ENCODE data around the gene FGFR4. TPM values are rescaled to one million over a fixed set of nuclear protein-coding genes. Genes with fewer than 3 reads are reported as not detected.

Gene FGFR4
- total RNA-seq, 1 donor from 2014 or later = 2.4 TPM

GRCh38 chr5:177070536-177071191 is 16.1 kb upstream of the FGFR4 start:
- H3K9me3 Mint-ChIP-seq = no peaks in the 10 kb centered on the region
- no peak for DNase-seq
- H3K27me3 Mint-ChIP-seq = no peaks in the 10 kb centered on the region
- H3K36me3 Mint-ChIP-seq (ENCODE audit: low read depth) = peaks cover 13% of the 10 kb centered on the region
- no peak overlapping the region for H3K4me3 Mint-ChIP-seq
- intact Hi-C loops (cut with micrococcal nuclease) = no loop called here
- H3K27ac Mint-ChIP-seq = no peak overlapping the region
- H3K4me1 Mint-ChIP-seq = peaks cover 3% of the 10 kb centered on the region

- intact Hi-C loops (cut with micrococcal nuclease) = loop anchor here (2.0 kb wide), 1 partner anchor 39 kb away; no protein-coding TSS in a partner anchor
- DNase-seq = peak; percentile 92
These were observed 14.9 kb upstream of the FGFR4 start for GRCh38 chr5:177071666-177072385.

DNA sequence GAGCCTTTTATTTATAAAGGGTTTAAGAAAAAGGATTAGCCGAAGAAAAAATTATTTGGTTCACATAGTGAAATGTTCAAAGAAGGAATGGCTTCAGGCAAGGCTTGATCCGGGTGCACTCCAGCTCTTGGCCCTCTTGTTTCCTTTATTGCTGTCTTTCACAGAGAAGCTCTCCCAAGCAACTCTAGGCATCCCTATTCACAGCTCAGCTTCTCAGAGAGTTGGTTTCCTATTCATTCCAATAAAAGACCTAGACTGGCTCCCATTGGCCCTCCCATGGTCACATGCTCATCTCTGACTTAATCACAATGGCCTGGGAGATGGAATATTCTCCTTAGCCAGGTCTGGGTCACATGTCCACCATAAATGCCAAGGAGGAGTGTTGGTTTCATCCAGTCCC is 9.4 kb upstream of the FGFR4 start:
- H3K27ac Mint-ChIP-seq = no peak overlapping the region

More at GRCh38 chr5:177071666-177072385, 14.9 kb upstream of the FGFR4 start:
- H3K4me1 Mint-ChIP-seq = peaks cover 3% of the 10 kb centered on the region
- H3K27me3 Mint-ChIP-seq = no peaks in the 10 kb centered on the region
- no peaks in the 10 kb centered on the region for H3K9me3 Mint-ChIP-seq
- no peak overlapping the region for H3K27ac Mint-ChIP-seq
- H3K4me3 Mint-ChIP-seq = no peak overlapping the region
- H3K36me3 Mint-ChIP-seq (ENCODE audit: low read depth) = peaks cover 13% of the 10 kb centered on the region

DNA sequence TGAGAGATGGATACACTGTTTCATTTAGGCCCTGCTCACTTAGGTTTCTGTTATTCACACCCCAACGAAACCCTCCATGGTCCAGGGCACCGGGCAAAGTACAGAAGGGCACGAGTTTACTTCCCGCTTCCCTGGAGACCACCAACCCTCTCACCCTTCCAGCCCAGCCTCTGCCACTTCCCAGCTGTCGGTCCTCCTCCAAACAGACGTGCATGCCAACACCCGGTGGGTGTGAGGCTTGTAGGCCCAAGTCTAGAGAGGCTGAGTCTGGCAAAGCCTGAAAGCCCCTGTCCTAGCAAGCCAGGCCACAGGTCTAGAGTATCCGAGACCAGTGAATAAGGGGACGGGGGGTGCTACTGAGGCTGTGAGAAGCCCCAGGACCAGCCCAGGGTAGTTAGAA is 7.1 kb upstream of the FGFR4 start:
- Mint-ChIP-seq H3K27ac (no peak overlapping the region), H3K4me1 (no peaks in the 10 kb centered on the region), H3K4me3 (no peak overlapping the region), H3K27me3 (peaks cover 9% of the 10 kb centered on the region), H3K36me3 (ENCODE audit: low read depth) (peaks cover 1% of the 10 kb centered on the region), H3K9me3 (no peaks in the 10 kb centered on the region)
- no peak for DNase-seq
- intact Hi-C loops (cut with micrococcal nuclease) = no loop called here

More for the DNA sequence above, 9.4 kb upstream of the FGFR4 start:
- no peaks in the 10 kb centered on the region for H3K9me3 Mint-ChIP-seq
- DNase-seq = no peak
- no peak overlapping the region for H3K4me3 Mint-ChIP-seq
- no peaks in the 10 kb centered on the region for H3K27me3 Mint-ChIP-seq
- intact Hi-C loops (cut with micrococcal nuclease) = no loop called here
- H3K36me3 Mint-ChIP-seq (ENCODE audit: low read depth) = peaks cover 8% of the 10 kb centered on the region
- no peaks in the 10 kb centered on the region for H3K4me1 Mint-ChIP-seq

- H3K27ac Mint-ChIP-seq = no peak overlapping the region
- H3K4me3 Mint-ChIP-seq = no peak overlapping the region
- intact Hi-C loops (cut with micrococcal nuclease) = no loop called here
- no peaks in the 10 kb centered on the region for H3K4me1 Mint-ChIP-seq
- H3K27me3 Mint-ChIP-seq = peaks cover 14% of the 10 kb centered on the region
- no peaks in the 10 kb centered on the region for H3K9me3 Mint-ChIP-seq
- peaks cover 1% of the 10 kb centered on the region for H3K36me3 Mint-ChIP-seq (ENCODE audit: low read depth)
- DNase-seq = no peak
These were observed 6.5 kb upstream of the FGFR4 start for GRCh38 chr5:177080265-177080664.

GRCh38 chr5:177081859-177082258 is 4.9 kb upstream of the FGFR4 start:
- intact Hi-C loops (cut with micrococcal nuclease) = no loop called here
- Mint-ChIP-seq H3K27me3 (peaks cover 18% of the 10 kb centered on the region), H3K9me3 (no peaks in the 10 kb centered on the region), H3K4me3 (no peak overlapping the region), H3K27ac (no peak overlapping the region), H3K4me1 (peaks cover 5% of the 10 kb centered on the region), H3K36me3 (ENCODE audit: low read depth) (no peaks in the 10 kb centered on the region)
- DNase-seq = no peak

DNA sequence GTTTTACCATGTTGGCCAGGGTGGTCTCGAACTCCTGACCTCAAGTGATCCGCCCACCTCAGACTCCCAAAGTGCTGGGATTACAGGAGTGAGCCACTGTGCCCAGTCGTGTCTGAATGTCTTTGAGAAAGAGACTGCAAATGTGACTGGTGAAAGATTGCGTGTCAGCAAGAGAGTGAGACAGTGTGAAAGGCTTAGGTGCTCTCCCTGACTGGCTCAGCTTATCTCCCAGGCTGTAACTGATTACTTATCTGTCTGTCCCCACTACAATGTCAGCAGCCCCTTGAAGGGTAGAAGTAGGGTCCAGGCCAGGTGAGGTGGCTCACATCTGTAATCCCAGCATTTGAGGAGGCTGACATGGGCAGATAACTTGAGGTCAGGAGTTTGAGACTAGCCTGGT is 3.4 kb upstream of the FGFR4 start:
- no peaks in the 10 kb centered on the region for H3K36me3 Mint-ChIP-seq (ENCODE audit: low read depth)
- intact Hi-C loops (cut with micrococcal nuclease) = no loop called here
- DNase-seq = no peak
- peaks cover 25% of the 10 kb centered on the region for H3K27me3 Mint-ChIP-seq
- peaks cover 7% of the 10 kb centered on the region for H3K4me1 Mint-ChIP-seq
- no peak overlapping the region for H3K27ac Mint-ChIP-seq
- H3K9me3 Mint-ChIP-seq = no peaks in the 10 kb centered on the region
- no peak overlapping the region for H3K4me3 Mint-ChIP-seq

- Mint-ChIP-seq H3K27me3 (peaks cover 33% of the 10 kb centered on the region), H3K4me1 (peaks cover 7% of the 10 kb centered on the region), H3K4me3 (no peak overlapping the region), H3K27ac (no peak overlapping the region), H3K36me3 (ENCODE audit: low read depth) (no peaks in the 10 kb centered on the region), H3K9me3 (no peaks in the 10 kb centered on the region)
- DNase-seq = no peak
- intact Hi-C loops (cut with micrococcal nuclease) = no loop called here
These were observed 2.5 kb upstream of the FGFR4 start for GRCh38 chr5:177084175-177084574.

GRCh38 chr5:177085985-177086653 is 596 bp upstream of the FGFR4 start:
- intact Hi-C loops (cut with micrococcal nuclease) = no loop called here
- H3K27me3 Mint-ChIP-seq = peaks cover 36% of the 10 kb centered on the region
- peak overlapping the region; percentile 71 for H3K4me3 Mint-ChIP-seq
- no peak overlapping the region for H3K27ac Mint-ChIP-seq
- H3K36me3 Mint-ChIP-seq (ENCODE audit: low read depth) = no peaks in the 10 kb centered on the region
- H3K9me3 Mint-ChIP-seq = no peaks in the 10 kb centered on the region
- peak; percentile 82 for DNase-seq
- peaks cover 7% of the 10 kb centered on the region for H3K4me1 Mint-ChIP-seq

GRCh38 chr5:177087398-177088005 is 787 bp downstream of the FGFR4 start:
- no peaks in the 10 kb centered on the region for H3K9me3 Mint-ChIP-seq
- peaks cover 36% of the 10 kb centered on the region for H3K27me3 Mint-ChIP-seq
- no peak for DNase-seq
- peaks cover 7% of the 10 kb centered on the region for H3K4me1 Mint-ChIP-seq
- no peaks in the 10 kb centered on the region for H3K36me3 Mint-ChIP-seq (ENCODE audit: low read depth)
- H3K4me3 Mint-ChIP-seq = peak overlapping the region; percentile 4
- no peak overlapping the region for H3K27ac Mint-ChIP-seq
- intact Hi-C loops (cut with micrococcal nuclease) = loop anchor here (1.0 kb wide), 1 partner anchor 440 kb away; the partner anchor contains the start of gene TSPAN17

- Mint-ChIP-seq H3K9me3 (no peaks in the 10 kb centered on the region), H3K36me3 (ENCODE audit: low read depth) (no peaks in the 10 kb centered on the region)
- intact Hi-C loops (cut with micrococcal nuclease) = no loop called here
These were observed 2.4 kb downstream of the FGFR4 start for GRCh38 chr5:177089127-177089526.

GRCh38 chr5:177089825-177090641 is 3.3 kb downstream of the FGFR4 start:
- peaks cover 7% of the 10 kb centered on the region for H3K4me1 Mint-ChIP-seq
- DNase-seq = no peak
- peaks cover 24% of the 10 kb centered on the region for H3K27me3 Mint-ChIP-seq
- H3K9me3 Mint-ChIP-seq = no peaks in the 10 kb centered on the region
- H3K36me3 Mint-ChIP-seq (ENCODE audit: low read depth) = no peaks in the 10 kb centered on the region
- intact Hi-C loops (cut with micrococcal nuclease) = no loop called here
- no peak overlapping the region for H3K27ac Mint-ChIP-seq
- no peak overlapping the region for H3K4me3 Mint-ChIP-seq

More at GRCh38 chr5:177089127-177089526, 2.4 kb downstream of the FGFR4 start:
- no peak overlapping the region for H3K4me3 Mint-ChIP-seq
- no peak overlapping the region for H3K27ac Mint-ChIP-seq
- peaks cover 7% of the 10 kb centered on the region for H3K4me1 Mint-ChIP-seq
- no peak for DNase-seq
- peaks cover 27% of the 10 kb centered on the region for H3K27me3 Mint-ChIP-seq

- no peak for DNase-seq
- Mint-ChIP-seq H3K4me1 (peaks cover 7% of the 10 kb centered on the region), H3K36me3 (ENCODE audit: low read depth) (no peaks in the 10 kb centered on the region), H3K9me3 (no peaks in the 10 kb centered on the region), H3K4me3 (no peak overlapping the region), H3K27ac (no peak overlapping the region), H3K27me3 (peaks cover 22% of the 10 kb centered on the region)
- intact Hi-C loops (cut with micrococcal nuclease) = no loop called here
These were observed 4.1 kb downstream of the FGFR4 start for GRCh38 chr5:177090813-177091212.
